Endothelial cell of umbilical vein (primary cell): ENCODE data around the gene GATA1. TPM values are rescaled to one million over a fixed set of nuclear protein-coding genes. Genes with fewer than 3 reads are reported as not detected.

ENCODE experiments used
- BruUV-seq: library from RNA; stranded (reverse); fragments of 400-500 nt; replicated peaks from 2 replicates; lab custom pipeline; 2021; lab: Mats Ljungman, UMichigan
- CTCF ChIA-PET: fragments of 300-600, 350-600 bp; sonication (Branson Sonifier 250); formaldehyde crosslinking; loops from one replicate; lab custom pipeline; 2021; ENCODE audit warnings: antibody characterized with exemption, inconsistent platforms; lab: Charles Lee
- POLR2A ChIA-PET: fragments of 300-600, 350-600 bp; sonication (Branson Sonifier 250); formaldehyde crosslinking; loops from one replicate; lab custom pipeline; 2021; ENCODE audit warnings: antibody characterized with exemption, inconsistent platforms; lab: Charles Lee
- DNase-seq: peaks from one replicate; pipeline ENCODE4 v3.0.0-alpha.2; 2011; ENCODE audit warnings: low read depth, low spot score
- FAIRE-seq: peaks from 2 replicates; lab custom pipeline; 2011; peaks lifted over from hg19 to GRCh38; lab: Jason Lieb, UNC
- H2AFZ ChIP-seq: 2 replicates; pipeline ENCODE4 v1.6.0; 2012; ENCODE audit warnings: low read depth, low read length, control low read depth, inconsistent platforms
- H3K27ac ChIP-seq: 2 replicates; pipeline ENCODE4 v1.5.1; 2011; ENCODE audit warnings: low read depth, mild to moderate bottlenecking, control low read depth, low read length, moderate library complexity; ENCODE audit not compliant: insufficient read depth
- H3K27me3 ChIP-seq, 2 experiments: 2 replicates each; pipeline versions ENCODE4 v1.6.0 to v1.6.1; 2011; ENCODE audit warnings: low read length in 2 of 2, mixed read lengths in 1 of 2; ENCODE audit not compliant: control insufficient read depth in 2 of 2, insufficient read depth in 2 of 2
- H3K36me3 ChIP-seq, 2 experiments: 2 replicates in 1 of 2; 3 replicates in 1 of 2; pipeline ENCODE4 v1.5.1; 2011; ENCODE audit warnings: low read length in 2 of 2, mild to moderate bottlenecking in 1 of 2, moderate library complexity in 1 of 2; ENCODE audit not compliant: control insufficient read depth in 2 of 2, insufficient read depth in 2 of 2; ENCODE audit errors: extremely low read depth in 1 of 2
- H3K4me1 ChIP-seq: 3 replicates; pipeline ENCODE4 v1.5.1; 2011; ENCODE audit warnings: mild to moderate bottlenecking, low read length; ENCODE audit not compliant: control insufficient read depth, insufficient read depth; ENCODE audit errors: extremely low read depth
- H3K4me2 ChIP-seq: 2 replicates; pipeline ENCODE4 v1.6.1; 2011; ENCODE audit warnings: low read length, control low read depth, mixed read lengths; ENCODE audit not compliant: insufficient read depth
- H3K4me3 ChIP-seq, 3 experiments: fragments of 200-600 bp in 1 of 3; sonication (generic), shearing (Covaris generic) in 1 of 3; replicated peaks in 1 of 3; 2 replicates each; pipeline ENCODE4 v1.5.1; 2011 to 2016; ENCODE audit warnings: control low read depth in 3 of 3, low read length in 3 of 3, mild to moderate bottlenecking in 2 of 3, inconsistent platforms in 1 of 3, low read depth in 1 of 3, moderate library complexity in 1 of 3; ENCODE audit not compliant: insufficient read depth in 1 of 3
- H3K79me2 ChIP-seq: 2 replicates; pipeline ENCODE4 v1.6.0; 2012; ENCODE audit warnings: low read length, inconsistent platforms; ENCODE audit not compliant: control insufficient read depth, insufficient read depth
- H3K9ac ChIP-seq: replicated peaks from 2 replicates; pipeline ENCODE3; 2011; ENCODE audit warnings: low read length, control low read depth; ENCODE audit not compliant: insufficient read depth; ENCODE audit errors: extremely low read depth
- H3K9me1 ChIP-seq: replicated peaks from 3 replicates; pipeline ENCODE4 v1.6.0; 2011; ENCODE audit warnings: mild to moderate bottlenecking, low read length; ENCODE audit not compliant: control insufficient read depth, insufficient read depth; ENCODE audit errors: extremely low read depth
- H3K9me3 ChIP-seq: replicated peaks from 2 replicates; pipeline ENCODE4 v1.5.1; 2012; ENCODE audit warnings: low read length, inconsistent platforms; ENCODE audit not compliant: control insufficient read depth, insufficient read depth
- H4K20me1 ChIP-seq: replicated peaks from 2 replicates; pipeline ENCODE3; 2011; ENCODE audit warnings: mild to moderate bottlenecking, low read length; ENCODE audit not compliant: control insufficient read depth, insufficient read depth; ENCODE audit errors: extremely low read depth
- EZH2 ChIP-seq: IDR thresholded peaks from 2 replicates; pipeline ENCODE4 v1.6.1; 2012; ENCODE audit warnings: borderline replicate concordance, low read depth, mild to moderate bottlenecking, moderate library complexity, low read length, inconsistent platforms; ENCODE audit not compliant: severe bottlenecking
- FOS ChIP-seq: IDR thresholded peaks from 2 replicates; pipeline ENCODE4 v1.6.1; 2011; ENCODE audit warnings: mild to moderate bottlenecking, low read length, moderate library complexity, borderline replicate concordance; ENCODE audit not compliant: insufficient read depth
- GATA2 ChIP-seq: IDR thresholded peaks from 2 replicates; pipeline ENCODE4 v1.7.0; 2011; ENCODE audit warnings: low read depth, mild to moderate bottlenecking, moderate library complexity, mixed read lengths, low read length; ENCODE audit not compliant: insufficient read length, insufficient read depth
- JUN ChIP-seq: IDR thresholded peaks from 2 replicates; pipeline ENCODE4 v1.6.1; 2011; ENCODE audit warnings: borderline replicate concordance, low read depth; ENCODE audit not compliant: insufficient read length, insufficient read depth
- MYC ChIP-seq: IDR thresholded peaks from one replicate; pipeline ENCODE4 v1.6.1; 2011; ENCODE audit warnings: mild to moderate bottlenecking, low read depth, low read length
- POLR2A ChIP-seq: IDR thresholded peaks from 2 replicates; pipeline ENCODE4 v1.6.1; 2012; ENCODE audit warnings: low read depth, mild to moderate bottlenecking, control low read depth, low read length
- POLR2AphosphoS5 ChIP-seq: IDR thresholded peaks from 2 replicates; pipeline ENCODE4 v1.6.1; 2012; ENCODE audit warnings: low read depth, mild to moderate bottlenecking, control low read depth, low read length, moderate library complexity; ENCODE audit not compliant: insufficient read depth
- dilution Hi-C: fragments of 300-500 bp; cut with MboI; formaldehyde crosslinking; loops from one replicate; pipeline ENCODE4 v1.15.0; 2019; ENCODE audit warnings: low sequenced_read_pairs; ENCODE audit not compliant: extremely low pct_ligation_motif_present
- intact Hi-C: fragments of 100-400 bp; cut with micrococcal nuclease; formaldehyde crosslinking; loops from one replicate; pipeline ENCODE4 v1.10.0; 2022
- polyA plus RNA-seq, 4 experiments: library from polyadenylated mRNA; depleted of rRNA in 3 of 4; stranded (reverse) in 3 of 4; unstranded in 1 of 4; fragments of >200 nt; gene quantifications; 2 replicates each; pipeline versions ENCODE4 v1.2.1 to v1.2.3, GENCODE V29; 2011 to 2012; ENCODE audit warnings: missing spikeins in 1 of 4
- total RNA-seq: library from RNA; stranded (reverse); gene quantifications from 2 replicates; pipeline ENCODE4 v1.2.3, GENCODE V29; 2021
- TF ChIP-seq, protein P1 (sequence below), 2 donors: IDR thresholded peaks; 1 replicate in 1 of 2; 2 replicates in 1 of 2; pipeline ENCODE4 v1.5.1; 2011; ENCODE audit warnings: low read length in 2 of 2, mild to moderate bottlenecking in 2 of 2, moderate library complexity in 2 of 2, control low read depth in 1 of 2, inconsistent platforms in 1 of 2, low read depth in 1 of 2; ENCODE audit not compliant: insufficient read depth in 1 of 2; ENCODE audit errors: extremely low read depth in 1 of 2
- TF ChIP-seq, protein P2 (sequence below): IDR thresholded peaks from 2 replicates; pipeline ENCODE4 v1.6.1; 2011; ENCODE audit not compliant: insufficient read depth, insufficient read length

GATA1 gene
- total and polyA plus RNA-seq, 2 donors (not counting 3 experiments of a cell fraction or from before 2014, with no cell fraction given): not detected

DNA sequence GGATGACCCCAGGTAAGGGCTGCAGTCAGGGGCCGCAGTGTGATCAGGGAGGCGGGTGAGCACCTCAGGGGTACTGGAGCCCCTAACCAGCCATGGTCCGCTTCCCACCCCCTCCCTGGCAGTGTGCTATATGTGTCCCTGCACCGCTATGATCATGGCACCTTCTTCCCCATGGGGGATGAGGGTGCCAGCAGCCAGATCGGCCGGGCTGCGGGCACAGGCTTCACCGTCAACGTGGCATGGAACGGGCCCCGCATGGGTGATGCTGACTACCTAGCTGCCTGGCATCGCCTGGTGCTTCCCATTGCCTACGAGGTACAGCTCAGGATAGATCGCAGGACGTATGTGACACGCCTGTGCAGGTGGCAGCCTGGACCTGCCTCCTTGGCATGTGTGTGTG is 31.7 kb downstream of the GATA1 start:
- dilution Hi-C loops (no loop called here), intact Hi-C loops (no loop called here)
- no peaks in the 10 kb centered on the region for H3K79me2 ChIP-seq
- no peaks in the 10 kb centered on the region for H3K9me1 ChIP-seq
- H4K20me1 ChIP-seq: no peaks in the 10 kb centered on the region
- no peak overlapping the region for H3K27ac ChIP-seq
- peaks cover 0 to 2% of the 10 kb centered on the region in 2 experiments for H3K36me3 ChIP-seq
- POLR2A ChIA-PET: no interaction called here
- no peak overlapping the region for H3K9ac ChIP-seq
- BruUV-seq: no TSS peak
- no peak overlapping the region for H2AFZ ChIP-seq
- FAIRE-seq (no peak), DNase-seq (no peak)
- CTCF ChIA-PET: no interaction called here
- no peaks in the 10 kb centered on the region for H3K9me3 ChIP-seq
- H3K4me3 ChIP-seq: no peak overlapping the region
- H3K27me3 ChIP-seq: no peaks in the 10 kb centered on the region
- no peaks in the 10 kb centered on the region for H3K4me1 ChIP-seq
- no peak overlapping the region for H3K4me2 ChIP-seq
- TF ChIP-seq, protein P1, sequence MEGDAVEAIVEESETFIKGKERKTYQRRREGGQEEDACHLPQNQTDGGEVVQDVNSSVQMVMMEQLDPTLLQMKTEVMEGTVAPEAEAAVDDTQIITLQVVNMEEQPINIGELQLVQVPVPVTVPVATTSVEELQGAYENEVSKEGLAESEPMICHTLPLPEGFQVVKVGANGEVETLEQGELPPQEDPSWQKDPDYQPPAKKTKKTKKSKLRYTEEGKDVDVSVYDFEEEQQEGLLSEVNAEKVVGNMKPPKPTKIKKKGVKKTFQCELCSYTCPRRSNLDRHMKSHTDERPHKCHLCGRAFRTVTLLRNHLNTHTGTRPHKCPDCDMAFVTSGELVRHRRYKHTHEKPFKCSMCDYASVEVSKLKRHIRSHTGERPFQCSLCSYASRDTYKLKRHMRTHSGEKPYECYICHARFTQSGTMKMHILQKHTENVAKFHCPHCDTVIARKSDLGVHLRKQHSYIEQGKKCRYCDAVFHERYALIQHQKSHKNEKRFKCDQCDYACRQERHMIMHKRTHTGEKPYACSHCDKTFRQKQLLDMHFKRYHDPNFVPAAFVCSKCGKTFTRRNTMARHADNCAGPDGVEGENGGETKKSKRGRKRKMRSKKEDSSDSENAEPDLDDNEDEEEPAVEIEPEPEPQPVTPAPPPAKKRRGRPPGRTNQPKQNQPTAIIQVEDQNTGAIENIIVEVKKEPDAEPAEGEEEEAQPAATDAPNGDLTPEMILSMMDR (IDR thresholded peaks at IDR 0.05; ENCODE audit: extremely low read depth in 1 of 2, insufficient read depth in 1 of 2, low read depth in 1 of 2, low read length in 2 of 2): no peak
- no peak for TF ChIP-seq EZH2
- no peak for TF ChIP-seq GATA2
- TF ChIP-seq JUN: no peak
- no peak for TF ChIP-seq POLR2A

DNA sequence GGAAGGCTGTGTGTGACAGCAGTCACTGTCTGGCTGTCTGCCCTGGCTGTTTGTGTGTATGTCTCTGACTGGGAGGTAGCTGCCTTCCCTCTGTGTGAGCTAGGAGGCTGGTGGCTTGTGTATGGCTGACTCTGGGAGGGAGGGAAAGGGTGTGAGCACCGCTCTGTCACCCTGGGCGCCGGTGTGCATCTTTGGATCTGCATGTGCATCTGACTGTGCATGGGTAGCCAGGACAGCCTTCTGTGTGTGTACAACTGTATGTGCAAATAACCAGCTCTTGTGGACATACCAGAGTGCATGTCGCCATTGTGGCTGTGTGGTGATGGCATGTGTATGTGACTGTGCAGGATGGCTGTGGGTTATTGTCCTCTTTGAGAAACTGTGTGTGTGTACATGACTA is 32.5 kb downstream of the GATA1 start:
- no peaks in the 10 kb centered on the region for H3K4me1 ChIP-seq
- H3K79me2 ChIP-seq: no peaks in the 10 kb centered on the region
- H4K20me1 ChIP-seq: no peaks in the 10 kb centered on the region
- intact Hi-C loops: no loop called here
- H3K4me2 ChIP-seq: no peak overlapping the region
- no peak overlapping the region for H3K27ac ChIP-seq
- H3K36me3 ChIP-seq: peaks cover 0 to 2% of the 10 kb centered on the region in 2 experiments
- H3K9me3 ChIP-seq: no peaks in the 10 kb centered on the region
- no peak for TF ChIP-seq MYC
- TF ChIP-seq JUN: no peak
- no peak for TF ChIP-seq POLR2AphosphoS5
- TF ChIP-seq EZH2: no peak
- TF ChIP-seq POLR2A: no peak
- TF ChIP-seq GATA2: no peak
- TF ChIP-seq FOS: no peak
- TF ChIP-seq, protein P2, sequence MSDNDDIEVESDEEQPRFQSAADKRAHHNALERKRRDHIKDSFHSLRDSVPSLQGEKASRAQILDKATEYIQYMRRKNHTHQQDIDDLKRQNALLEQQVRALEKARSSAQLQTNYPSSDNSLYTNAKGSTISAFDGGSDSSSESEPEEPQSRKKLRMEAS: no peak
- TF ChIP-seq, protein P1 (IDR thresholded peaks at IDR 0.05; ENCODE audit: extremely low read depth in 1 of 2, insufficient read depth in 1 of 2, low read depth in 1 of 2, low read length in 2 of 2): no peak
- CTCF ChIA-PET: no interaction called here
- dilution Hi-C loops: no loop called here
- no peaks in the 10 kb centered on the region for H3K27me3 ChIP-seq
- DNase-seq (no peak), FAIRE-seq (no peak)
- no peaks in the 10 kb centered on the region for H3K9me1 ChIP-seq
- POLR2A ChIA-PET: no interaction called here
- H3K9ac ChIP-seq: no peak overlapping the region
- H2AFZ ChIP-seq: no peak overlapping the region
- H3K4me3 ChIP-seq: no peak overlapping the region
- BruUV-seq: no TSS peak
